HG02642 (cell line): ENCODE results near the gene KNCN.

Experiments
- ATAC-seq: cut with Tn5 transposase; IDR thresholded peaks from one replicate; pipeline ENCODE4 v1.9.1; 2021; ENCODE audit warnings: mild to moderate bottlenecking; ENCODE audit not compliant: unreplicated experiment, poor library complexity

Gene KNCN

DNA sequence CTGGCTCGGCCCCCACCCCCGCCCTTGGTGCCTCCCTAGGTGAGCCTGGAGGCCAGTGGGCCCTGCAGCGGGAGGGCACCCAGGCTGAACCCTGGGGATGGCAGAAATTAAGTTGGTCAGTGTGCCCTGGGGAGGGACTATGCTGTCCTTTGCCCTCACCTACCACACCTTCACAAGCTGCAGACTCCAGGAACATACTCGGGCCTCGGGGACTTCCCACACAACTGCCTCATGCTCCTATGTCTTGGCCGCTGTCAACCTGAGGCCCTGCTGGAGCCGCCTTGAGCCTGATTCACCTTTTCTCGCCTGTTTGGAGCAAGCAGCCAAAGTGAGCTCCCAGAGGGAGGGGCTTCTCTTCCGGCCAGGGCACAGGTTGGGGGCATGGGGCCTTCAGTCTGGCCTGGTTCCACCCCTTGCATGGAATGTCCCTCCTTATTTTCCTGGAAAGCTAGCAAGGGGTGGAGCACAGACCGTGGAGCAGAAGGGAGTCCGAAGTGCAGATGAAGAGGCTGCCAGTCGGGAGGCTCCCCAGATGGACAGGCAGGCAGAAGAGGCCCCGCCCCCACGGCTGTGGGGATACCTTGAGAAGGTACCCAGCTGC, 24.7 kb downstream of the KNCN start:
- ATAC-seq = no peak

DNA sequence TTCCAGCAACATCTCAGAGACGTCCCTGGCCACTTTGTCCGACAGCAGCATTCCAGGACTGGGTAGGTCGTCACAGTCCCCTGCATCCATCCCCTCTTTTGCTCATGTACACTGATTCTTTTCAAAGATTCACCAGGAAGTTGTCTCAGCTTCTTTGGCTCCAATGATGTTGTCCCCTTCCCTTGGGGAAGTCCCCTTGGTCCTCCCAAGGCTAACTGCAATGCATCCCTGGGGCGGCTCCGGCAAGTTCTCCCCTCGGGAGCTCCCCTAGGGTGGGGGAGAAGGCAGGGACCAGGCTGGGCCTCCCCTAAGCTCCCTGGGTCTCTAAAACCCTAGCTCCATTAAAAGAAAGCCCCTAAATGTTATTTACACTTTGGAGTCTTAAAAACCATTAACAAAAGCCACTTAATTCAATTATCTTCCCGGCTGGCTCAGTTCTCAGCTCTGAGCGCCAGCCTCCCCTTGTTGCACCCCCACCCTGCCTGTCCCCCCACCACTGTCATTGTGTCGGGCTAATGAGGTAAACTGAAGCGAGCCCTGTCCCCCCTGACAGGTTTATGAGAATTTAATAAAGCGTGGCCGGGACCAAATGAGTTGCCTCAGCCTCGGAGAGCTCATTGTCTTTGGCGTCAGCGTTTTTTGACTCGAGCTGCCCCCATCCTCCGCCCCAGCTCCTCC, 25.3 kb downstream of the KNCN start:
- no peak for ATAC-seq

- ATAC-seq = no peak
Observed at GRCh38 chr1:46525253-46525983, 26.0 kb downstream of the KNCN start.

DNA sequence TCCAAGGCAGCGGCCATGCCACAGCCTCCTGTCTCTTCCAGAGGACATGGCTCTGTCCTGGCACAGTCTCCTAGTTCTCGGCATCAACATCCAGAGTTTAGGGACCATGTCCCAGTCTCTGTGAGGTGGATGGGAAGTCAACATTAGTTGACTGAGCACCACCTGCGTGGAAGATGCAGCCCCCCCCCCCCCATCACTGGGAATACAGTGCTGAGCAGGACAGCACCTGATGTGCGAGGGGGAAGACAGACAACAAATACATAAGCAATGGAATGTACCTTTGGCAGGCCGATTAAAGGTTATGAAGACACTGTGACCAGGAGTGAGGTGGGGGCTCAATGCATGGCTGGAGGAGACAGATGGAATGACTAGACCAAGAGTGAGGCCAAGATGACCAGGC, 26.6 kb downstream of the KNCN start:
- ATAC-seq = no peak

- ATAC-seq = no peak
Observed at GRCh38 chr1:46523496-46524353, 27.7 kb downstream of the KNCN start.

GRCh38 chr1:46522969-46523320, 28.5 kb downstream of the KNCN start:
- no peak for ATAC-seq

- ATAC-seq = no peak
Observed at GRCh38 chr1:46522184-46522968, 29.1 kb downstream of the KNCN start.

GRCh38 chr1:46521414-46521813, 30.0 kb downstream of the KNCN start:
- no peak for ATAC-seq

DNA sequence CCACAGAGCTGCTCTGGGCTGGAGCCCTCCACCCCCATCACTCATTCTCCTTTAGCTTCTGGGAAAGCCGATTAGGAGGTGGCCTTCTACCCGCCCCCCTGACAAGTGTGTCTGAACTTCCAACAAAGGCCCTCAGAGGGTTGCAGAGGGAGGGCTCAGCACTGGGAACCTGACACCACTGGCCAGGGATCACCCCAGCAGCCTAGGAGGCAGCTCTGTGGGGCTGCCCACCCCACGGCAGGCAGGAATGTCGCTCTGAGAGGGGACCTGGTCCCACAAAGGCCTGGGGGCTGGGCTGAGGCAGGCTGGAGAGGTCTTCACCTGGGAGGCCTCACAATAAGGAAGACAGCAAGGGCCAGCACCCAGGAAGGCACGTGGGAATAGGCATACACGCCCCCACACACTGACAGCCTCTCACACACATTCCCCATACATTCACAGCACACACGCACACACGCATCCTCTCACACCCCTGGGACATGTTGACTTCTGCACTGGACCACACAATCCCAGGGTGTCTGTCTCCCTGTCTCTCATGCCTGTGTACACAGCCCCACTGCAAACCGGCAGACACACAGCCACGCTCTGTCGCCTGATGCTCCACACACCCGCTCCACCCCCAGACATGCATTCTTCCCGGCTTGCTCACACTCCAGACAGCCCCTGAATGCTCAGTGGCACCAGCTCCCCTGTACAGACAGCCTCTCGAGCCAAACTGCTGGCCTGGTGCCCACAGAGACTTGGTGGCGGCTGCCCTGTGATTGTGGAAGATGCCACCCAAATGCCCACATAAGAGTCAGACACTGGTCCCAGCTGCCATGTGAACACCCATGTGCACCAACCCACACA, 31.2 kb downstream of the KNCN start:
- no peak for ATAC-seq

- ATAC-seq = no peak
Observed at GRCh38 chr1:46519209-46519608, 32.2 kb downstream of the KNCN start.

DNA sequence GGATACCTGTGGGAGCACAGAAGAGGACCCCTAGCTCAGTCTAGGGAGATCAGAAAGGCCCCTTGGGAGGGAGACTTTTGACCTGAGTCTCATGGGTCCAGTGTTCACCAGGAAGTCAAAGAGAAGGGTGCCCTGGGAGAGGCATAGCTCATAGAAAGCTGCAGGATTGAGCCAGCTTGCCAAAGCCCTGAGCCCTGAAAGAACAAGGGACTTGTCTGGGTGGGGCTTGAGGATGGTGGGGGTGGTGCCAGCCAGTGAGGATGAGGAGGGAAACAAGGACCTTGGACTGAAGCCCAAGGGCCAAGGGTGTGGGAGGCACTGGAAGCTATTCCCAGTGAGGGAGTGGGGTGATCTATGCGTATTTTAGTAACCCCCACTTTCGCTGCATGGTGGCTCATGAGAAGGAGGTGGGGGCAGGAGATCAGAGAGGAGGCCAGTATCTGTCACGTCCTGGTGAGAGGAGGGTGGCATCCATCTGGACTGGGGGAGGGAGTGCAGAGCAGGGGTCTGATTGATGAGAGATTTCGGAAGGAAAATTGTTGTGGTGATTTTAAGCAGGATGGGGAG, 33.4 kb downstream of the KNCN start:
- no peak for ATAC-seq

GRCh38 chr1:46517010-46517600, 34.3 kb downstream of the KNCN start:
- ATAC-seq = no peak

GRCh38 chr1:46516200-46516950, 35.1 kb downstream of the KNCN start:
- ATAC-seq = no peak

DNA sequence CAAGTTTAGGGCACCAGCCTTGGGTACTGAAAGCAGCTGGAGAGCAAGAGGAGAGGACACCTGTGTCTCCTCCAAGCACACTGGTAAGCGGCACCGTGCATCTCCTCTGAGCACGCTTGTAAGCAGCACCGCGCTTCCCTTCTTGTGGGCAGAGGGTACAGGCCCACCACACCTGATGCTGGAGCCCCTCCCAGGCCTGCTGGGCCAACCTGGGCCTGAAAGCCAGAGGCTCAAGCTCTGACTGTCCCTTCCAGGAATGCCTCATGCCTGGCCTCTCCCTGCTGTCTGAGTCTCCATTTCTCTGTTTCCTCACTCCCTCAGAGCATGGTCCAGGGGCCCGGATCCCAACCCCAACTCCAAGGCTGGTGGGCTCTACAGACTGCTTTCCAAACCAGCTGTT, 35.9 kb downstream of the KNCN start:
- no peak for ATAC-seq

GRCh38 chr1:46513536-46513935, 37.9 kb downstream of the KNCN start:
- ATAC-seq = no peak

DNA sequence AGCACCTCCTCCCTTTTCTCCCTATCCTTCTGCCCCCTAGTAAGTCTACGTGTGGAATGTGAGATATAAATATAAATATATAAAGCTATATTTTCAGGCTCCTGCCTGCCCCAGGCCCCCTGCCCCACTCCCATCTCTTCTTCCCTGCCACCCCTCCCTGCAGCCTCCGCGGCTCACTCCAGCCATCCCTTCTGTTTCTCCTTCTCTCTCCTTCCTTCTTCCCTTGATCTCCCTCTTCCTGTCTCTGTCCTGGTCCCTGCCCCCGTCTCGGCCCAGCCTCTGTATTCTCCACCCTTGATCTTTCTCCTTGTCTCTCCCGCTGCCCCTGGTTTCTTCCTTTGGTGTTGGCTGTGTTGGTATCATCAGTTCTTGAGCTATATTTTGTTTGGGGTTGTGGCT, 38.7 kb downstream of the KNCN start:
- no peak for ATAC-seq

DNA sequence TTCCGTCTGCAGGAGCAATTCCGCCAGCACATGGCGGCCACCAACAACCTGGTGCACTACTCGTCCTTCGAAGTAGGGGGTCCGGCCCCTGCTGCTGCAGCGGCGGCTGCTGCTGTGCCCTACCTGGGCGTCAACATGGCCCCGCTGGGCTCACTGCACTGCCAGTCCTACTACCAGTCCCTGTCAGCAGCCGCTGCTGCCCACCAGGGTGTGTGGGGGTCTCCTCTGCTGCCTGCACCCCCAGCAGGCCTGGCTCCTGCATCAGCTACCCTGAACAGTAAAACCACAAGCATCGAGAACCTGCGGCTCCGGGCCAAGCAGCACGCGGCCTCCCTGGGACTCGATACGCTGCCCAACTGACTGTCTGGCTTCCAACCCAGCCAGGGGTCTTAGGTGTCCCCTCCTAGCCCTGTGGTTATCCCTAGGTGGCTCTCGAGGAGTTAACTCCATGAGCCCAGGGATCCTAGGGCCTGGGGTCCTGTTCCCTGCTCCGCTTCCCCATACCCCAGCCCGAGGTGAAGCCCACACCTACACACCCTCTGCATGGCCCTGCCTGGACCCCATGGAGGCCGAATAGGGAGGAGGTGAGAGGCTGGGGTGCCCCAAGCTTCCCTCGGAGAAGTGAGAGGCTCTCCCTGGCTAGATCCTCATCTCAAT, 39.2 kb downstream of the KNCN start:
- no peak for ATAC-seq
